ENCODE results near the gene NRM. TPM values are rescaled to one million over a fixed set of nuclear protein-coding genes. Genes with fewer than 3 reads are reported as not detected.

Gene NRM
- total and polyA plus RNA-seq, 2 of the 13 experiments (the other 11 are each of a cell fraction or from before 2014, with no cell fraction given): 12.5 to 16.0 TPM

DNA sequence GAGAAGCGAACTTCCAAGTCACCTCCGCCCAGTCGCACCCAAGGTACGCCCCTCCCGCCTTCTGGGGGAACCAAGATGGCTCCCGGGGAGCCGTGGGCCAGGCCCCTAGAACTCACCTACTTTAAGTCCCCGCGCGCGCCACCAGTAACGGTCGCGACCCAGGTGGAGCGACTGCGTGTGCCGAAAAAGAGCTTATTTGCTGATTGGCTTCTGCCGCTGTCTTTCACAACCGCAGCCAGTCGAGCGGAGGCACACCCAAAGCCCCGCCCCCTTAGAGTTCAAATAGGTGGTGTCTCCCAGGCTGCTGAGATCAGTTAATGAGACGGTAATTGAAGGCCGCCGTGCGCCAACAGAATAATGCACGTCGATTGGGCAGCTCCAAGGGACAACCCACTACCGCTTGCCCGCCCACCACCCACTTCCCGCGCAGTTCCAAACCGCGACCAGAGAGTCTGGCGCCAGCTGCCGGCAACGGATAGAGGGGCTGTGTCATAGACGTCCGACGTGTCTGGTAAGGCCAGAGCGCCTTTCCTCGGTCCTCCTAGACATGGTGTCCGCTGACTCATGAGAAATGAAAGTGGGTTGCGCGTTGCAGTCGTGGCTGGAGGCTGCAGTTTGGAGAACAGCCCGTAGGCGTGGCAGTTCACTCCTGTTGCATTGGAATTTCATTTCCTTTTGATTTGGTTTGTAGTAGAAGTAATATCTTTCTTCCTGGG lies 26.5 kb upstream of the NRM start, which contains the start of gene MDC1 (continued):
- TF ChIP-seq AGO2 (optimal IDR thresholded peaks at IDR 0.05; ENCODE audit: low read depth, low read length): no peak
- peak; percentile 64; the same call in 1 of the 2 replicates for TF ChIP-seq ZNF562 (CRISPR knock-in tag; IDR thresholded peaks at IDR 0.05; ENCODE audit: borderline replicate concordance)
- 0 out of 2 replicates have a peak, but pooled peaks have one; percentile 94 for TF ChIP-seq LRRFIP1 (CRISPR knock-in tag; conservative IDR thresholded peaks at IDR 0.05)
- TF ChIP-seq MAZ (IDR thresholded peaks at IDR 0.05; ENCODE audit: borderline replicate concordance, low read depth, low read length): peak; percentile 41; the same call in 1 of the 2 replicates
- TF ChIP-seq MAZ (CRISPR knock-in tag; IDR thresholded peaks at IDR 0.05; ENCODE audit: low read depth): peak; percentile 92
- TF ChIP-seq ZNF224 (CRISPR knock-in tag; IDR thresholded peaks at IDR 0.05): peak; percentile 92
- peak; percentile 100 for TF ChIP-seq DMAP1 (CRISPR knock-in tag; IDR thresholded peaks at IDR 0.05)
- no peak for TF ChIP-seq ZNF451 (CRISPR knock-in tag; IDR thresholded peaks at IDR 0.05)
- peak; percentile 96 for TF ChIP-seq KDM3A (CRISPR knock-in tag; IDR thresholded peaks at IDR 0.05; ENCODE audit: low read depth)
- no peak for TF ChIP-seq PCBP2 (optimal IDR thresholded peaks at IDR 0.05; ENCODE audit: low read depth, low read length, poor library complexity, severe bottlenecking)
- TF ChIP-seq SMYD3 (CRISPR knock-in tag; IDR thresholded peaks at IDR 0.05): peak; percentile 98
- no peak for TF ChIP-seq NFAT5 (CRISPR knock-in tag; IDR thresholded peaks at IDR 0.05)
- TF ChIP-seq, protein P1, sequence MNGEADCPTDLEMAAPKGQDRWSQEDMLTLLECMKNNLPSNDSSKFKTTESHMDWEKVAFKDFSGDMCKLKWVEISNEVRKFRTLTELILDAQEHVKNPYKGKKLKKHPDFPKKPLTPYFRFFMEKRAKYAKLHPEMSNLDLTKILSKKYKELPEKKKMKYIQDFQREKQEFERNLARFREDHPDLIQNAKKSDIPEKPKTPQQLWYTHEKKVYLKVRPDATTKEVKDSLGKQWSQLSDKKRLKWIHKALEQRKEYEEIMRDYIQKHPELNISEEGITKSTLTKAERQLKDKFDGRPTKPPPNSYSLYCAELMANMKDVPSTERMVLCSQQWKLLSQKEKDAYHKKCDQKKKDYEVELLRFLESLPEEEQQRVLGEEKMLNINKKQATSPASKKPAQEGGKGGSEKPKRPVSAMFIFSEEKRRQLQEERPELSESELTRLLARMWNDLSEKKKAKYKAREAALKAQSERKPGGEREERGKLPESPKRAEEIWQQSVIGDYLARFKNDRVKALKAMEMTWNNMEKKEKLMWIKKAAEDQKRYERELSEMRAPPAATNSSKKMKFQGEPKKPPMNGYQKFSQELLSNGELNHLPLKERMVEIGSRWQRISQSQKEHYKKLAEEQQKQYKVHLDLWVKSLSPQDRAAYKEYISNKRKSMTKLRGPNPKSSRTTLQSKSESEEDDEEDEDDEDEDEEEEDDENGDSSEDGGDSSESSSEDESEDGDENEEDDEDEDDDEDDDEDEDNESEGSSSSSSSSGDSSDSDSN (CRISPR knock-in tag; IDR thresholded peaks at IDR 0.05): peak; percentile 80
- peak; percentile 99 for TF ChIP-seq ZNF878 (CRISPR knock-in tag; IDR thresholded peaks at IDR 0.05)
- TF ChIP-seq RNF219 (CRISPR knock-in tag; IDR thresholded peaks at IDR 0.05): no peak

Data from HepG2 (cell line).